T47D (cell line): ENCODE data around the gene SLC41A3.
"Not testable (repeated sequence)": the region's sequence is repeated elsewhere in the genome, so short reads cannot be mapped to it uniquely, and the experiment has no call there.

ENCODE experiments used
- DNase-seq, 2 experiments: peaks; one replicate each; pipeline versions ENCODE4 v3.0.0 to v3.0.0-alpha.2; 2011 to 2012; ENCODE audit warnings: low read depth in 1 of 2, low spot score in 1 of 2
- JUND ChIP-seq: IDR thresholded peaks from 2 replicates; pipeline ENCODE4 v1.6.1; 2012; ENCODE audit warnings: low read depth
- in situ Hi-C: cut with HindIII; loops from 2 replicates; pipeline ENCODE4 v1.10.0; 2016; ENCODE audit warnings: low sequenced_read_pairs, low pct_unique_long_range_greater_than_20kb

The SLC41A3 gene

GRCh38 chr3:125971997-125972944 is 111.7 kb downstream of the SLC41A3 start:
- DNase-seq = peak in 1 of 2 experiments; percentile 55
- in situ Hi-C loops = not testable (repeated sequence)

GRCh38 chr3:125968701-125969592 is 115.0 kb downstream of the SLC41A3 start, which contains the start of gene ROPN1B:
TSS of gene ROPN1B (plus strand) at chr3:125969178. CDS start at chr3:125972055, 2,877 bp downstream.
- in situ Hi-C loops, DNase-seq: not testable (repeated sequence)

- in situ Hi-C loops = not testable (repeated sequence)
Observed at GRCh38 chr3:125968121-125968520, 115.8 kb downstream of the SLC41A3 start.

GRCh38 chr3:125967156-125967555 is 116.8 kb downstream of the SLC41A3 start:
- DNase-seq = peak in 1 of 2 experiments; percentile 56
- no peak for TF ChIP-seq JUND
- in situ Hi-C loops = no loop called here

More at GRCh38 chr3:125968121-125968520, 115.8 kb downstream of the SLC41A3 start:
- DNase-seq = not testable (repeated sequence)

- in situ Hi-C loops = no loop called here
- TF ChIP-seq JUND = no peak
- no peak for DNase-seq
Observed at GRCh38 chr3:125965505-125965904, 118.4 kb downstream of the SLC41A3 start.

- in situ Hi-C loops = not testable (repeated sequence)
- peak in 1 of 2 experiments; percentile 13 for DNase-seq
Observed at GRCh38 chr3:125963834-125964233, 120.1 kb downstream of the SLC41A3 start.

- in situ Hi-C loops = no loop called here
- no peak for TF ChIP-seq JUND
- DNase-seq = no peak
Observed at GRCh38 chr3:125961289-125961589, 122.7 kb downstream of the SLC41A3 start.

- no peak for DNase-seq
- in situ Hi-C loops = no loop called here
- TF ChIP-seq JUND = no peak
Observed at GRCh38 chr3:125960456-125961288, 123.3 kb downstream of the SLC41A3 start.

- DNase-seq = no peak
- no peak for TF ChIP-seq JUND
Observed at GRCh38 chr3:125960066-125960424, 123.9 kb downstream of the SLC41A3 start.

GRCh38 chr3:125959317-125960065 is 124.4 kb downstream of the SLC41A3 start:
- in situ Hi-C loops = no loop called here
- no peak for TF ChIP-seq JUND
- no peak for DNase-seq

More at GRCh38 chr3:125960066-125960424, 123.9 kb downstream of the SLC41A3 start:
- in situ Hi-C loops = no loop called here

GRCh38 chr3:125958511-125959316 is 125.2 kb downstream of the SLC41A3 start:
- in situ Hi-C loops = no loop called here
- no peak for DNase-seq
- TF ChIP-seq JUND = no peak
